Measurements from ENCODE around the gene SEC16B.

Gene SEC16B

DNA sequence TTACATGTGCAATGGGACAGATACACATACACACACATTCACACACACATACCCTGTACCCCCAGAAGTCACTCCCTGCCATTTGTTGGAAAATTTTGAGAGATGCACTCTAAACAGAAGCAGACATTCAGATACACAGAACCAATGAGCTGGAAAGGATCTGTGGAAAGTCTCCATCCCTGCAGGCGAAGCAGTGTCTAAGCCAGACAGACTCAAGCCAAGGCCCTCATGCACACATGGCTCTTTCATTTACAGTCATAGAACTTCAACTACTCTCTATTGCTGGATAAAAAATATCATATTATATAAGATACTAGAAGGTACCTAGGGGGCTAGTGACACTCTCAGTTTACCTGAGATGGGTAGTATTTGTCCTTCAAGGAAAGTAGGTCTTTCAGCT, 7.3 kb upstream of the SEC16B start:
- DNase-seq (ENCODE audit: low read depth in 2 of 2, low spot score in 1 of 2): no peak

DNA sequence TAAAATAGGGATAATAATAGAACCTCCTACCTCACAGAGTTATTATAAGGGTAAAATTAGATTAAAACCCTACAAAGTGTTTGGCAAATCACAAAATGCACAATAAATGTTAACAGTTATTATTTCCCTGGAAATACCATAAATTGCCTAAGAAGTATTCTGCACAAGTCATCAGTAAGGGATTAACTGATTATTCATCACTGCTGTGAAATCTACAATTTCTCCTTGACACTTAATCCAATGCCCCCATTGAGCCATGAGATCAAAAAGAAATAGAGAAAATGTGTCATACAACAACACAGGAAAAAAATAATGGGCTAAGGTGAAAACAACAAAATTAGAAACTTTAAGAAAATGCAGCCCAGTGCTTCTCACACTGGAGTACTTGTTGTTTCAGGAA, 6.7 kb upstream of the SEC16B start:
- DNase-seq (ENCODE audit: low read depth in 2 of 2, low spot score in 1 of 2): no peak

DNA sequence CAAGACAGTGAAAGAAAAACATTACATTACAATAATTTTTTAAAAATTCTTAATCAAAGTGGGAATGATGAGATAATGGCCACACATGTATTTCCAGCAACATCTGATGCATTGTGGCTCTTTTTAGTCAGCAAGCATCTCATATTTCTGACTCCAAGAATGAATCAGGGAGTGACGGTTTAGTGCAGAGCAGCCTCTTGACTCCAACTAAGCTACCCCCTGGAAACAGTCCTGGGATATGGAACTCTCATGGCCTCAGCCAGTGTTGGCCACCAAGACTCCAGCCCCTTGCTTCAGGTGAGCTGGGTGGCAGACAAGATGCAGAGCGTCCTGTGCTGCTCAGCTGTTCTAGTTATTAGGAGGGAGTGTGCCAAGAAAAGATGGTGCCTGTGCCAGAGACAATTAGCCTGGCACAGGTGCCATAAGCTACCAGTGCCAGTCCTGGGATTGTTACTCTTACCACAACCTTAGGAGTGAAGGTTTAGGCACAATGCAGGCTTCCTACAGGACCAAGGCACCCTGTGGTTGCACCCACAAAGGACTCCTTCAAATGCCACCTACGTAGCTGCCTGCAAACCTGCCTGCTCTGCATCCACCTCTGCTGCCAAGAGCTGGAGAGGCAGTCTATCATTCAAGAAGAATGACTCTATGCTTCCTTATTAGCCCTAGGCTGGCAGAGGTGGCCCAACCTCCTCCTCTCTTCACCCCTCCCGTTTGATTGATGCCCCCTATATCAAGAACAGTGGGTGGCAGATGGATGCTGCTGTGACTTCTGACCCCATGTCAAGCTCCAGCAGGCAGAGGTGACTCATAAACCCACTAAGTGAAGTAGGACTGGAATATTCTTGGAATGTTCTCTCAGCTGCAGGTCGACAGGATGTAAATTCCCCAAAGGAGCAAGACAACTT, 6.0 kb upstream of the SEC16B start:
- no peak for DNase-seq (ENCODE audit: low read depth in 2 of 2, low spot score in 1 of 2)

DNA sequence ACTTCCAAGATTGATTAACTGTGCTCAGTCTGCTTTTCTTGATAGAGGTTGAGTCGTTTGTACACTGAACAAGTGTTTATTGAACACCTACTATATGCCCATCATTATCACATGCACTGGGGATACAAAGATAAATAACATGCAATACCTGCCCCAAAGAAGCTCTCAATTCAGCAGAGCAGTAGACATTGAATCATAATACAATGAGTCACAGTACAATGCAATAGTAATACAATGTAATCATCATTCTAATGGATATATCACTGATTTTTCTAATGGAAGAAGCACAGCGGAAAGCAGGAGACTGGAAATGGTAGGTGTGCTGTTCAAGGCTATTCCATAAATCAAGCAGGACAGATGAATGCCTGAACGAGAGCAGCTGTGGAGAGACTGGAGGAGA, 3.7 kb upstream of the SEC16B start:
- no peak for DNase-seq (ENCODE audit: low read depth in 2 of 2, low spot score in 1 of 2)

DNA sequence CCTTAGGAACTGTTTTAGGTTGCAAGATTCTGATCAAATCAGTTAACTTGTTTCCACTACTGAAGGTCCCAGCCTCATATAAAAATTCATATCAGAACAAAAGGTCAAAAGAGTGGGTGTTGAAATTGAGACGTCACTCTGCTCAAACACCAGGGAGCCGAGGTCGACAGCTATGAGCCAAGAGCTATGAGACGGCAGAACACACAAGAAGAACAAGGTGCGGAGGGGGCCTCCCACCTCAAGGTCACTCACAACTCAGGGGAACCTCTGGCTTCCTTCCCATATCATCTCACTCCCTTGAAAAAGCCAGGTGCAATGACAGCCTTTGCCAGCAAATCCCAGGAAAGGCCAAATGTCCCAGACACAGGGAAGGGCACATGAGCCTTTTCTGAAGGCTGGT, 749 bp downstream of the SEC16B start:
- no peak for DNase-seq (ENCODE audit: low read depth in 2 of 2, low spot score in 1 of 2)

DNA sequence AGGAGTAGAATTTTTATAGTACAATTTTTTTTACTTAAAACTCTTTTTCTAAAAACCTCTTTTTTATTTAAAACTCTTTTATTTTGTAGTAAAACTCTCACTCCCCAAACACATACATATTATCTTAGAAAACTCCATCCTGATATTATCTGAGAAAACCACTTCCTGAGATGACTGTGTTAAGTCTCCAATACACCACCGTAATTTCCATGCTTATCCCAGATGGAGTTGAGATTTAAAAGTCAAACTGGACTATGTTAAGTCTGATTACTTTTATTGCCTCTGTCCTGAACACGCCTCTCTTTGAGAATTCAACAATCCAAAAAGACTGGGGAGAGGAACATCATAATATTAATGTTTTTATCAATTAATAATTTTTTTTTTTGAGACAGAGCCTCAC, 3.7 kb downstream of the SEC16B start:
- no peak for DNase-seq (ENCODE audit: low read depth in 2 of 2, low spot score in 1 of 2)

DNA sequence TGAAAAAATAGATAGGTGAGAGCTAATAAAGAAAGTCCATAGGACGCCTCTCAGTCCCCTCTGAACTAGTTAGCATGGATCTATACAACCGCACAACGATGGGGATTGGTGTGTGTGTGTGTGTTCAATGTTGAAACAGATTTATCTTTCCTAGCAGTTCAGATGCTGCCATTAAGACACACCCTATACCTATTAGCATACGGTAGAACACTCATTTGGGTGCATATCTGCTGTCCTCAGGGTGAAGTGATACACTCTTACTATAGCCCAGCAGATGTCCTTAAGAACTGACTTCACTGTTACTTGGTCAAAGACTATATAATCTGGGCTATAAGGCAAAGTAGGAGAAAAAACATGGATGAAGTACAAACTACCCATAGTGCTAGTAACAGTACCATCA, 4.6 kb downstream of the SEC16B start:
- no peak for DNase-seq (ENCODE audit: low read depth in 2 of 2, low spot score in 1 of 2)

DNA sequence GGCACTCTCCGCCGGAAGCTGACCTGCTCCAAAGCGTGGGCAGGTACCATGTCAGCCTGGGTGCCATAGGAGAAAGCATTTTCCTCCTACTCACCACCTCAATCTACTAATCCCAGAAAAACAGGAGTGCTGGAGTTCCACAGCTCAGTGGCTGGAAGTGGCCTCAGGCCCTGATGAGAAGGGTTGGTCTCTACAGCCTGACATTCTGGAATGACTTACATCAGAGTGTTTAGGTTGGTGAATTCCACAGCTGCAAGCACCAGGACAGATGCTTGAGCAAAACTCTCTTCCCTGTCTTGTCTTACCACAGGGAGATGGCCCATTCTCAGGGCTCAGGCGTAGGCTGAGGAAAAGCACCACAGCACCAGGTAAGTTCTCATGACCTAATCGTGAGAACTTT, 5.5 kb downstream of the SEC16B start:
- no peak for DNase-seq (ENCODE audit: low read depth in 2 of 2, low spot score in 1 of 2)

DNA sequence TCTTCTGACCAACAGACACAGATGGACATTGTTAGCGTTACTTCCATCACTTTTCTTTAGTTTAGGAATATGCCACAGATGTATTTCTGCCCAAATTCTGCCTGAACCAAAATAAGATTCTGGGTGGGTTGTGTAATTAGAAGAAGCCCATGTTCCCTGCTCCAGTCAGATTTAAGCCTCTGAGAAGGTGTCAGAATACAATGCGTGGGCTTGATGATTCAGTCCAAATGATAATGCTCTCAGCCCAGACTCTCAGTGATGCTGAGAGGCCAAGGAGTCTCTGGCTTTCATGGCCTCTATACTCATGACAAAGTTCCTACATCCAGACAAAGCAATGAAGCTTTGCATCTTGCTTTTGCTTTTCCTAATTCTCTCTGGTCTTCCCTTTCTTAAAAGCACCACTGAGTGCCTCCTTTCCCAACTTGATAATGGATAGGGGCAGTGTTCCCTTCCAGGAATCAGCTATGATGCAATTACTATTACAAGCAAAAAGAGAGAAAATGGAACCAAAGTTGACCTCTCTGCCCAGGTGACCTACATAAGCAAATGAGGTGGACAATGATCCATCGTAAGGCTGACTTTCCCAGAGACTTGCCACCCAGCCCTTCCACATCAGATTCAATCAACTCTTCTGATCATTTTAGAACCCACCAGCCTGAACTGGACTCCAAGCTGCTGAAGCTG, 8.8 kb downstream of the SEC16B start:
- DNase-seq (ENCODE audit: low read depth in 2 of 2, low spot score in 1 of 2): no peak

DNA sequence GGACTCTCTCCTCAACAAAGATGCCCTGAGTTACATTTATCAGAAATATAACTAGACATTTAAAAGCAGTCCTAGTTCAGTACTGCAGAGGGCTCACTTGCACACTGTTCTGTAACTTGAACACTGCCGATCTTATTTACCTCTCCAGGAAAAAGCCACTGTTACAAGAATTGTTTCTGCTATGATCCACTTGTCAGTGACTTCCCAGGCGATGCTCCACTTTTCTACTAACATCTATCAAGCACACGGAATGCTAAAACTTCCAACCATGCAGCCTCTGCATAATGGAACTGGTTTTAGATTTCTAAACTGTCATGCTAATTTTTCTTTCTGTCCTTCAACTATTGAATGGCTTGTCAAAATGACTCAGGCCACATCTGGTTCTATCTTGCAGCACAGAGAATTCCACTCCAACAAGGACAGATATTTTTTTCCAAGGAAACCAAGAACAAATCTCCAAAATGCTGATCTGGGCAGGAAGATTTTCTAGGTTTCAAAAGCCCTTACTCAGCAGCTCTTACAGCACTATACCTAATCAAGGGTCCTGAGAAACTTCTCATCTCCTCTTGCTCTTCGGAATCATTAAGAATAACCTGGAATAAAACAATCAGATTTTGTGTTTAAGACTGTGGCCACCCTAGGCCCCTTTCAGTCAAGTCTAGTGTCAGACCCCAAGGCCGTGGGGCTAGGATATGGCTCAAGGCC, 9.9 kb downstream of the SEC16B start:
- DNase-seq (ENCODE audit: low read depth in 2 of 2, low spot score in 1 of 2): no peak

DNA sequence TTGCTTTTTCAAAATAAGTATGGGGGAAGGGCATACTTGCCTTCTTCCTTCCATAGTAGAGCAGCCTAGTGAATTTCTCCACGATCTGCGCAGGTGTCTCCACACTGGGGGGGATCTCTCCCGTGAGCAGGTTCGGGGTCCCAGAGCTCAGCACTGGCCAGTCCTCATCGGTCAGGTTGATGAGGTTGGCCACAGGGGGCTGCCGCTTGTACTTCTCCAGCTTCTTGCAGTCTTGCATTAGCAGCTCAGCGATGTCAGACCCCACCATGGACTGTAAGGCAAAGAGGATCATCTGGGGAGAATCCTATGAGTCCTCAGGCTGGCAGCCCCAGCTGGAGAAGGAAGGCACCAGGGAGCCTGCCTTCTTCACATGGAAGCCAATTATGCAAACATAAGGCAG, 11.8 kb downstream of the SEC16B start:
- no peak for DNase-seq (ENCODE audit: low read depth in 2 of 2, low spot score in 1 of 2)

DNA sequence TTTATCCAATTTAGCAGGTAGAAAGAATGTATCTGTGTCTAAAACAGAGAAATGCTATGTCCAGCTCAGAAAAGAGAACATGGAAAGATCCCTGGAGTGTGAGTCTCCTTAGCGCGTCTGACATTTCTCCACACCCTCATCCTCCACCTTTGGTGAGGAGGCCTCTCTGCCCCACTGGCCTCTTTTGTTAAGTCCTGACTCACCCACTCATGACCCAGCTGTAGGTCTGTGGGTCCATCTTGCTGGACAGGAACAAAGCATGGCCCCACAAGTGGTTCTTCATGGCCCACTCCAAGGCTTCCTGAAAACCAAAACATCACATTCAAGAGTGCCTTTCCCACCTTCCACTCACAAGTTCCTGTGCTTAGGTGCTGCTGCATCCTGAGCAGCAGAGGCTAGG, 15.8 kb downstream of the SEC16B start:
- DNase-seq (ENCODE audit: low read depth in 2 of 2, low spot score in 1 of 2): no peak

DNA sequence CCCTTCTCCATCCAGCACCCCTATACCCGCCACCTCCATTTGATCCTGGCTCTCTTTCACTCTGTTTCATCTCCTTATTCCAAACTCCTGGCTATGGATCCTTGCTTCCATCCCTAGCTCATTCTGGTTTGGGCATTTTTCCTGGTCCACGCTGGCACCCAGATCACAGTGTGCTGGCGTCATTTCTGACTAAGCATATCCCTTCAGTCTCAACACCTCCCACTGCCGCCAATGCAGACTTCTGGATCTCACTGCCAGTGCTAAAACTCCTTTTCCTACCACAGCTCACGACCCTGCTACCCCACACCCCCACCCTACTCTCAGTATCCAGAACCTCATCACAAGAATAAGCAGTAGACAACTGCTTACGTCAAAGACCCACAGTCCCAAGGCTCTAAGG, 16.3 kb downstream of the SEC16B start:
- no peak for DNase-seq (ENCODE audit: low read depth in 2 of 2, low spot score in 1 of 2)

DNA sequence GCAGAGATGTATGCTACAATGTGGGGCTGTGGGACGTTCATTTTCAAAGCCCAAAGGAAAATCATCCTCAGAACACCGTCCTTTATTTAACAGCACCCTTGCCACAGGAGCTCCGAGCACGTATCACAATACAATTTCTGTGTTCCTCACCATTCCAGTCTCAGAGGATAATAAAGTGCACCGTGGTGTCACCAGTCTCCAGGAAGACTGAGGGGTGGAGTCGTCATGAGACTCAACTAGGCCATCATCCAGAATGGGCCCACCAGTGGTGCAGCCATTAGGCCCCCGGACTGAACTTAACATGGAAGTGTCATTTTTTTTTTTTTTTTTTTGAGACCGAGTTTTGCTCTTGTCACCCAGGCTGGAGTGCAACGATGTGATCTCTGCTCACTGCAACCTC, 17.2 kb downstream of the SEC16B start:
- DNase-seq (ENCODE audit: low read depth in 2 of 2, low spot score in 1 of 2): no peak

DNA sequence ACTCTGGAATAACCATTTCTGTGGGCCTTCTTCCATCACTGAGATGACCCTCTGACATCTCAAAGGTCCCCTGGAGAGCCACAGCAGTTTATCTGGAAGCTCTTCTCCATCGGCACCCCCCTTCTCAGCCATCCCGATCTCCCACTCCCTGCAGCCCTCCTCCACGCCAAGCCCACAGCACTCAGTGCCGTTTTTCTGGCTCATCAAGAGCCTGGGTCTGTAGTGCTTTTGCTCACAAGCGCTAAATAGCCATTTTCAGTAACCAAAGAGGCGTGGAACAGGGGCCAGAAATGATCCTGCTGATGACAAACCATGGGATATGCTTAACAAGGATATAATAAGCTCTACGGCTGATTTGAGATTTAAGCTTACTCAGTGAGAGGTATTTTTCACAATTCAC, 17.6 kb downstream of the SEC16B start:
- DNase-seq (ENCODE audit: low read depth in 2 of 2, low spot score in 1 of 2): no peak

DNA sequence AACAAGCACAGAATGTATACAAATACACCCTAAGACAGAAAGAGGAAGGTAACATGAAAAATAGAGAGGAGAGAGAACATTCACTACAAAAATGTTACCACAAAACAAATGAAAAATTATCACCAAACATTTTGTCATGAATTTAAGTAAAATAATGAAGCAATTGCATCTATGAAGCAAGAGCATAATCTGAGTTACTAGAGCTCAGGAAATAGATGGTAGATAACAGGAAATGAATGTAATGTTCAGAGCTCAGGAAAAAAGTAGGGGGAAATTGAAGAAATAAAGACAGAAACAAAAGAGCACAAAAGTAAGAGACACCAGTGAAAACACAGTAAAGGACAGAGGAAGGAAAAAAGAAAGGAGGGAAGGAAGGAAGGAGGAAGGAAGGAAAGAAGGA, 19.4 kb downstream of the SEC16B start:
- DNase-seq (ENCODE audit: low read depth in 2 of 2, low spot score in 1 of 2): no peak

DNA sequence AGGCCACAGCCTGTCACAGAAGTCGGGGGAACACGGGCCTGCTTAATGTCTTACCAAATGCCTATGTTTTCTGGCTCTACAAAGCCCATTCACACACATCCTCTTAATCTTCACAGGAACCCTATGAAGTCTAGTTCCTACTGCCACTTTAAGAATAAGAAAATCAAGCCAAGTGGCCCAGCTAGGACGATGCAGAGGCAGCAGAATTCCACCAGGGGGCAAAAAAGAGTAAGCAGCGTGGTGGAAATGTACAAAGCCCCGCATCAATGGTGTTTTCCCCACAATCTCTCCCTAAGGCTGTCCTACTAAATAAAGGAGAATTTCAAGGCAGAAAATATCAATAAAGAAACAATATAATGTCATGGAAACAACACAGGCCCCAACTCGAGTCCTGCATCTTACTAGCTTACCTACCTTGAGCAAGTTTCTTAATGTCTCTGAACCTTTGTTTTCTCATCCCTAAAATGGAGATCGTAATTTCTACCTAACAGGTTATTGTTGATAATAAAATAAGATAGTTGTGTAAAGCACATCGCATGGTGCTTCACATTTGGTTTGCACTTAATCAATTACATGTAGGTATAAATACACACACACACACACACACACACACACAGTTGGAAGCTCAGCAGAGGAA, 21.4 kb downstream of the SEC16B start:
- no peak for DNase-seq (ENCODE audit: low read depth in 2 of 2, low spot score in 1 of 2)

DNA sequence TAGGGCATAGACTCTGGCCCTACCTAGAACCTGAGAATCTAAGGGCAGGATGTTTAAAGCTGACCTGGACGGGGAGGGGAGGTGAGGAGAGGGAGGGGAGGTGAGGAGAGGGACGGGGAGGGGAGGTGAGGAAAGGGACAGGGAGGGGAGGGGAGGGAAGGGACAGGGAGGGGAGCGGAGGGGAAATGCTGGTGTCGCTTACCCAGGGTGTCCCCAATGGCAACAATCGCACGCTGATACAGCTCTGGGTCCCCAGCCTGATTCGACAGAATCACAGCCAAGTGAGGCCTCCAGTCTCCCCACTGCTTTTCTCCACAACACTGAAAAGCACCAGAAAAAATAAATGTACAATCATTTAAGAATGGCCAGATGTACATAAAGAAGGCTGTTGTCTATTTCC, 22.2 kb downstream of the SEC16B start:
- no peak for DNase-seq (ENCODE audit: low read depth in 2 of 2, low spot score in 1 of 2)

DNA sequence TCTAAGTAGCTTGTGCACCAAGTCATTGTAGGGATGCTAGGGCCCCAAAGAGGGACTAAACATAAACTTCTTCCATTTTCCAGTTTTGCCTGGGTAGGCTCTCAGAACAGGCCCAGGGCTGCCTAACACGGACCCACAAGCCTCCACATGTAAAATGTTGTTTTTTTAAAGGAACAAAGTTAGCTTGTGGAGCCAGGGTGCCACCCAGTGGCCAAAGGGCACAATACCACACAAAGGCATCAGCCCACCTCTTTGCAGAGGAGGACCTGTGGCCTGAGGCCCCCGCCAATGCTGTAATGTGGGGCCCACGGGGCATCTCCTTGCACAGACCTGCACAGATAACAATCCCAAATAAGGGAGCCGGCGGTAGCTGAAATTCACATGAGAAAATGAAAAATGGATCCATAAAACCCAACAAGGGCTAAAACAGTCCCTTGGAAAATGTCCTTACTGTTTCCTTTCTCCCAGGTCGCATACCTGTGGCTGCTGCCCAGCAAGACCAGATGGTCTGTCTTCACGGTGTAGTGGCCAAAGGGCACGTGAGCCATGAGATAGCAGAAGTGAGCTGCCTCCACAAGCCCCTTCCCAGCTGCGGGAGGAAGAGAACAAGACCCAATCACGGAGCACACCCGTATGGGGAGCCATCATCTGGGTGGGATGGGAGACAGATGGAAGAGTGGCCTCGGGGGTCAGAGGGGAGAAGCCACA, 23.8 kb downstream of the SEC16B start:
- no peak for DNase-seq (ENCODE audit: low read depth in 2 of 2, low spot score in 1 of 2)

DNA sequence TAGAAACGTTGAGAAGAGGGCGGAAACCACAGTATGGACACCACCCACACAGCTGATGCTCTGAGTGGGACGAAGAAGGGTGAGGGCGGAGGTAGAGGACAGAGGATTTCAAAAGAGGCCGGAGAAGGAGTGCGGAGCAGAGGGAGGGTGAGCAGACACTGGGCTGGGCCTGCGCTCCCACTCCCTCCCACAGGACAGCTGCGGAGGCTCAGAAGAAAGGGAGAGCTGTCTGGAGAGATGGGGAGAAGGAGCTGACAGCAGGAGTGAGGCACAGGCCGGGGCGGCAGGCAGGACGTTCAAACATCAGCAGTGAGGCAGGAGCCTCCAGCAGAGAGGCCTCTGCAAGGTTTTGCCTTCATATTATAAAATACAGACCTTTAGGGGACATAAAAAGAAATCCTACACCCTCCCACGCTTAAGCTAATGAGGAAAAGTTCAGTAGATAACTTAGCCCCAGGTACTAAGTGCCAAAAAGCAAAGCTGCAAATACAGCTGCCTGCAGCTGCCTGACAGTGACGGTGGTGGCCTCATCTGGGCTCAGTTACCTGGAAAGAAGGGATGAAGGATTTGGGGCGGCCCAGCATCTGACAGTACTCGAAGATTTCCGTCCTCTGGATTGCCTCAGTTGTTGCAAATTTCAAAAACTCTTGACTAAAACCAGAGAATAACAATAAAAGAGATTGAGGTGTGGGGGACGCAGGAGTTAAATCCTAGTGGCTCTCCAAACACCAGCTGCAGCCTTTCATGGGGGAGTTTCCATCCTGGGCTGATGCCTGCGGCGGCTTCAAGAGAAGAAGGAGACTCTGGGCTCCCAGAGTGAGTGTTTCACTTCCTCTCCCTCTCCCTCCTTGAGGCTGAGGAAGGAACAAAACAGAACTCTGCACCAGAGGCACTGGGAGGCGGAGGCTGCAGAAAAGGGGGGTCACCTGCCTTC, 25.6 kb downstream of the SEC16B start:
- DNase-seq (ENCODE audit: low read depth in 2 of 2, low spot score in 1 of 2): no peak

All from stimulated activated CD8-positive, alpha-beta memory T cell treated with anti-CD3 and anti-CD28 coated beads, Interleukin-4, amount 100 ng/mL, for 1 hour (primary cell).